Body of pancreas (tissue), 4 donors: ENCODE measurements around the gene DAND5.

Source experiments
- CTCF ChIP-seq, 7 experiments: fragments of 450-650 bp in 4 of 7; fragments of 200-600 bp in 3 of 7; sonication (generic) in 3 of 7; IDR thresholded peaks; one replicate each; pipeline ENCODE4 v1.5.1; 2016 to 2019; ENCODE audit warnings: antibody characterized with exemption in 7 of 7
- POLR2A ChIP-seq, 3 donors: fragments of 450-650 bp; IDR thresholded peaks; one replicate each; pipeline ENCODE4 v1.6.1; 2016; ENCODE audit warnings: antibody characterized with exemption in 3 of 3, mild to moderate bottlenecking in 2 of 3

- TF ChIP-seq CTCF (IDR thresholded peaks at IDR 0.05) (peak in 3 of 7 experiments; percentile 12 to 34 (median 16)), POLR2A (IDR thresholded peaks at IDR 0.05) (peak; percentile 67 to 90 (median 84))
Observed at GRCh38 chr19:12945479-12946091, 23.8 kb upstream of the DAND5 start, which contains the start of gene RAD23A.
